Activated naive CD8-positive, alpha-beta T cell treated with anti-CD3 and anti-CD28 coated beads, Interleukin-2, amount 10 ng/mL, durations not matched to agents 7 days and 5 days (primary cell): ENCODE measurements around the gene NXN. TPM values are rescaled to one million over a fixed set of nuclear protein-coding genes. Genes with fewer than 3 reads are reported as not detected.
"Not testable (repeated sequence)": the region's sequence is repeated elsewhere in the genome, so short reads cannot be mapped to it uniquely, and the experiment has no call there.

Experiments used
- ATAC-seq: fragments of 150-1000 bp; cut with Tn5 transposase; one replicate; pipeline ENCODE4 v1.10.0; 2021; ENCODE audit warnings: low read depth, moderate library complexity
- POLR2A ChIA-PET: fragments of 350-600 bp; sonication (Branson Sonifier 250); formaldehyde crosslinking; loops from one replicate; lab custom pipeline; 2021; ENCODE audit warnings: antibody characterized with exemption; lab: Charles Lee
- DNase-seq: peaks from one replicate; pipeline ENCODE4 v3.0.0; 2021
- H3K27ac Mint-ChIP-seq: one replicate; pipeline ENCODE4 v1.8.0; 2022; ENCODE audit warnings: mild to moderate bottlenecking, mixed read lengths
- H3K27me3 Mint-ChIP-seq: one replicate; pipeline ENCODE4 v1.8.0; 2022; ENCODE audit warnings: mild to moderate bottlenecking, moderate library complexity, mixed read lengths
- H3K36me3 Mint-ChIP-seq: one replicate; pipeline ENCODE4 v1.8.0; 2021; ENCODE audit warnings: mild to moderate bottlenecking, mixed read lengths
- H3K4me1 Mint-ChIP-seq: one replicate; pipeline ENCODE4 v1.8.0; 2021; ENCODE audit warnings: mixed read lengths
- H3K4me3 Mint-ChIP-seq: one replicate; pipeline ENCODE4 v1.8.0; 2022; ENCODE audit warnings: mild to moderate bottlenecking, moderate library complexity, mixed read lengths
- H3K9me3 Mint-ChIP-seq: one replicate; pipeline ENCODE4 v1.8.0; 2021; ENCODE audit warnings: mixed read lengths
- total RNA-seq, 2 experiments: library from RNA; stranded (reverse); gene quantifications; one replicate each; pipeline ENCODE4 v1.2.3, GENCODE V29; 2021

NXN gene
- total RNA-seq, 2 experiments from 2014 or later, result 0.22 to 0.37 TPM

GRCh38 chr17:924711-925475 is 54.7 kb downstream of the NXN start:
- H3K27ac Mint-ChIP-seq, result no peak overlapping the region
- POLR2A ChIA-PET, result no interaction called here

DNA sequence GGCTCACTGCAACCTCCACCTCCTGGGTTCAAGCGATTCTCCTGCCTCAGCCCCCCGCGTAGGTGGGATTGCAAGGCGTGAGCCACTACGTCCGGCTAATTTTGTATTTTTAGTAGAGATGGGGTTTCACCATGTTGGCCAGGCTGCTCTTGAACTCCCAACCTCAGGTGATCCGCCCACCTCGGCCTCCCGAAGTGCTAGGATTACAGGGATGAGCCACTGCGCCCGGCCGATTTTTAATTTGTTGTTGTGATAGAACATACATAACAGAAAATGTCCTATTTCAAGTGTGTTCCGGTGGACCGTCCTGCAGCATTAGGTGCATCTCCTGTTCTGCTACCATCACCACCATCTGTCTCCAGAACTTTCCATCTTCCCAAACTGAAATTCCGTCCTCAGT is 55.3 kb downstream of the NXN start:
- DNase-seq, H3K27me3 Mint-ChIP-seq, H3K9me3 Mint-ChIP-seq, H3K4me1 Mint-ChIP-seq, H3K4me3 Mint-ChIP-seq, H3K36me3 Mint-ChIP-seq, ATAC-seq, POLR2A ChIA-PET, H3K27ac Mint-ChIP-seq: not testable (repeated sequence)

More at GRCh38 chr17:924711-925475, 54.7 kb downstream of the NXN start:
- Mint-ChIP-seq H3K27me3 (peaks cover 4% of the 10 kb centered on the region), H3K4me1 (no peaks in the 10 kb centered on the region), H3K36me3 (no peaks in the 10 kb centered on the region), H3K4me3 (no peak overlapping the region), H3K9me3 (no peaks in the 10 kb centered on the region)
- no peak for ATAC-seq
- DNase-seq, result no peak

DNA sequence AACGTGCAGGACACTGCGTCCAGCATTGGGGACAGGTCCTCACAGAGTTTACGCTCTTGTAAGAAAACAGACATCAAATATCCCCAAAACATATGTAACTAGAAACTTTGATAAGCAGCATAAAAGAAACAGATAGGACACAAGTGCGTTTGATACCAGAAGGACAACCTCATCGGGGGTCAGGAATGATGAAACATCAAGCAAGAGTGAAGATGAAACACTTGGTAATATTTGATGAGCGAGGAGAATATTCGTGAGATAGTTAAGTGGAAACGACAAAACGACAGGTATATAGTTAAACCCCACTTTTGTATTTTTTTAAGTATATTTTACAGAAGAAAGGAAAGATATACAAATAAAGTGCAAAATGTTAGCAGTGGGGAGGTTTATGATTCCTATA is 55.9 kb downstream of the NXN start:
- Mint-ChIP-seq H3K4me3 (no peak overlapping the region), H3K36me3 (no peaks in the 10 kb centered on the region), H3K27me3 (peaks cover 4% of the 10 kb centered on the region), H3K9me3 (no peaks in the 10 kb centered on the region), H3K27ac (no peak overlapping the region), H3K4me1 (no peaks in the 10 kb centered on the region)
- DNase-seq (no peak), ATAC-seq (no peak)
- POLR2A ChIA-PET, result no interaction called here

- DNase-seq (no peak), ATAC-seq (no peak)
- POLR2A ChIA-PET, result no interaction called here
- Mint-ChIP-seq H3K4me3 (no peak overlapping the region), H3K9me3 (no peaks in the 10 kb centered on the region), H3K4me1 (peaks cover 2% of the 10 kb centered on the region), H3K27me3 (peaks cover 6% of the 10 kb centered on the region), H3K27ac (no peak overlapping the region), H3K36me3 (no peaks in the 10 kb centered on the region)
These were observed 58.4 kb downstream of the NXN start for GRCh38 chr17:921161-921560.

GRCh38 chr17:920190-920589 is 59.4 kb downstream of the NXN start:
- Mint-ChIP-seq H3K27ac (no peak overlapping the region), H3K9me3 (no peaks in the 10 kb centered on the region), H3K4me1 (peaks cover 2% of the 10 kb centered on the region), H3K4me3 (no peak overlapping the region), H3K36me3 (no peaks in the 10 kb centered on the region), H3K27me3 (peaks cover 10% of the 10 kb centered on the region)
- POLR2A ChIA-PET, result no interaction called here
- no peak for ATAC-seq
- no peak for DNase-seq

GRCh38 chr17:917941-918740 is 61.4 kb downstream of the NXN start:
- POLR2A ChIA-PET, result no interaction called here
- peaks cover 2% of the 10 kb centered on the region for H3K4me1 Mint-ChIP-seq
- ATAC-seq (no peak), DNase-seq (no peak)
- no peaks in the 10 kb centered on the region for H3K36me3 Mint-ChIP-seq
- no peak overlapping the region for H3K27ac Mint-ChIP-seq
- peaks cover 15% of the 10 kb centered on the region for H3K27me3 Mint-ChIP-seq
- no peaks in the 10 kb centered on the region for H3K9me3 Mint-ChIP-seq
- H3K4me3 Mint-ChIP-seq, result no peak overlapping the region

DNA sequence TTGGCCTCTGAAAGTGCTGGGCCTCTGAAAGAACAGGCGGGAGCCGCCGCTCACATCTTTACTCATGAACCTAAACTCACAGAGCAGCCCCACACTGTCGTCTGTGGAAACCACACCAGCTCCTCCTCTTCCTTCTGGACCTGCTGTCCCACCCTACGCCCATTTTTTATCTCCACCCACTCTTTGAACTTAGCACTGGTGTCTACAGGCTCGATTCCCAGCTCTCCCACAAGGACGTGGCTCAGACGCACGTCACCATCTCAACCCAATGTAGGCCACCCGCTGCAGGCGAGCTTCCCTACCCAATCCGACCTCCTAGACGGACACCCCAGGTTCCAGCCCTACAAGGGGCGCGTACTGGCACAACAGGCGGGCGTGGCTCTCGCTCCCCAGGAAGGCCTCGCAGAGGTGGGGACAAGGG is 62.2 kb downstream of the NXN start:
- POLR2A ChIA-PET, result no interaction called here
- Mint-ChIP-seq H3K27me3 (peaks cover 18% of the 10 kb centered on the region), H3K4me1 (peaks cover 2% of the 10 kb centered on the region), H3K27ac (no peak overlapping the region), H3K36me3 (no peaks in the 10 kb centered on the region), H3K9me3 (no peaks in the 10 kb centered on the region), H3K4me3 (no peak overlapping the region)
- DNase-seq, result no peak
- ATAC-seq, result no peak

DNA sequence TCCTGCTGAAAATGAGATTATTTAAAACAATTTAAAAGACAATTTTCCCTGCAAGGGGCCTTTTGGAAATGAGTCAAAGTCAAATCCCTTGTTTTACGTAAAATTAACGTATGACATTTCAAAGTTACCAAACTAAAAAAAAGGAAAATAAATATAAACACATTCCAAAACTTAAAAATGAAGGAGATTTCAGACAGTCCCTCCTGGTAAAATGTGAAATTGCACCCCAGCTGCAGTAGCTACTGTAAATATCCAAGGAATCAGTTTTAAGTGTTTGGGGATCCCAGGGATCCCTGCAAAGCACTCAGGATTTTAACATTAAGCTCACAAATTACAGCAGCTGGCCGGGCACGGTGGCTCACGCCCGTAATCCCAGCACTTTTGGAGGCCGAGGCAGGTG is 63.3 kb downstream of the NXN start:
- peaks cover 23% of the 10 kb centered on the region for H3K27me3 Mint-ChIP-seq
- DNase-seq (no peak), ATAC-seq (no peak)
- no peaks in the 10 kb centered on the region for H3K36me3 Mint-ChIP-seq
- POLR2A ChIA-PET, result no interaction called here
- peaks cover 2% of the 10 kb centered on the region for H3K4me1 Mint-ChIP-seq
- H3K9me3 Mint-ChIP-seq, result no peaks in the 10 kb centered on the region
- no peak overlapping the region for H3K4me3 Mint-ChIP-seq
- no peak overlapping the region for H3K27ac Mint-ChIP-seq

- peaks cover 2% of the 10 kb centered on the region for H3K4me1 Mint-ChIP-seq
- ATAC-seq (no peak), DNase-seq (no peak)
- H3K27ac Mint-ChIP-seq, result no peak overlapping the region
- no peaks in the 10 kb centered on the region for H3K36me3 Mint-ChIP-seq
- peaks cover 28% of the 10 kb centered on the region for H3K27me3 Mint-ChIP-seq
- H3K4me3 Mint-ChIP-seq, result no peak overlapping the region
- POLR2A ChIA-PET, result no interaction called here
- H3K9me3 Mint-ChIP-seq, result no peaks in the 10 kb centered on the region
These were observed 63.9 kb downstream of the NXN start for GRCh38 chr17:915538-916201.

DNA sequence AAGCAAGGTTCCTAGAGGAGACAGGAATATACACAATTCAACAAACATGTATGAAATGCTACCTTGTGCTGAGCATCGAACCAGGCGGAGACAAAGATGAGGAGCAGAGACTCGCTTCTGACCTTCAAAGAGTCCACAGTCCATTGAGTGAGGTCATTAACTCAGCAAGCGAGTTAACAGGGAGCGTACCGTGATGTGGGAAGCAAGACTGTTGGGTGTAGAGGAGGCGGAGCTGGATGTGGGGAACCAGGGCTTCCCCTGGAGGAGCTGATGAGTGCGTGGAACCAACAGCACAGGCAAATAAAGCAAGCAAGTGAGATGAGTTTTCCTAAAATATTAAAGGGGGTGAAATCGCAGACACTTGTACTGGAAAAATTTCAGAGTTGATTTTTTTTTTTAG is 65.0 kb downstream of the NXN start:
- ATAC-seq (no peak), DNase-seq (no peak)
- peaks cover 37% of the 10 kb centered on the region for H3K27me3 Mint-ChIP-seq
- peaks cover 2% of the 10 kb centered on the region for H3K4me1 Mint-ChIP-seq
- POLR2A ChIA-PET, result no interaction called here
- no peaks in the 10 kb centered on the region for H3K36me3 Mint-ChIP-seq
- no peak overlapping the region for H3K27ac Mint-ChIP-seq
- no peak overlapping the region for H3K4me3 Mint-ChIP-seq
- no peaks in the 10 kb centered on the region for H3K9me3 Mint-ChIP-seq

DNA sequence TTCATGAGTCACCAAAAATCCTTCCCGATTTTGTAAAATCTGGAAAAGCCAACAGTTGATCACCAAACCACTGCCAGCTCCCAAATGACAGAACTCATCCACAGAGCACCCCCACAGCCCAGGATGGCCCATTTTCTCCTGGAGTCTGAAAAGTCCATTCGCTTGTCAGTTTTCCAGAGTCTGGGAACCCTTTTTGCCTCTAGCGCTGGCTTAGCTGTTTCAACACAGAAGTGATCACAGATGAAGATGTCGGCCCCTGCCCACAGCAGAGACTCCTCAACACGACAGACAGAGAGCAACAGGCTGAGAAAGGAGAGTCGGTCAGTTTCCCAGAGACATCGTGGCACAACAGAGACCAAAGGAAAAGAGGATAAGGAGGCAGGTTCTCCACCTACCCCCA is 66.4 kb downstream of the NXN start:
- H3K27me3 Mint-ChIP-seq, result peaks cover 39% of the 10 kb centered on the region
- no peaks in the 10 kb centered on the region for H3K36me3 Mint-ChIP-seq
- H3K9me3 Mint-ChIP-seq, result no peaks in the 10 kb centered on the region
- DNase-seq (no peak), ATAC-seq (no peak)
- H3K4me3 Mint-ChIP-seq, result no peak overlapping the region
- no peak overlapping the region for H3K27ac Mint-ChIP-seq
- peaks cover 2% of the 10 kb centered on the region for H3K4me1 Mint-ChIP-seq
- POLR2A ChIA-PET, result no interaction called here

GRCh38 chr17:909642-910323 is 69.8 kb downstream of the NXN start:
- H3K9me3 Mint-ChIP-seq, result no peaks in the 10 kb centered on the region
- H3K27me3 Mint-ChIP-seq, result peaks cover 50% of the 10 kb centered on the region
- DNase-seq (no peak), ATAC-seq (no peak)
- H3K4me3 Mint-ChIP-seq, result no peak overlapping the region
- H3K4me1 Mint-ChIP-seq, result peaks cover 6% of the 10 kb centered on the region
- H3K36me3 Mint-ChIP-seq, result no peaks in the 10 kb centered on the region
- POLR2A ChIA-PET, result no interaction called here
- no peak overlapping the region for H3K27ac Mint-ChIP-seq

- no peaks in the 10 kb centered on the region for H3K9me3 Mint-ChIP-seq
- no peaks in the 10 kb centered on the region for H3K36me3 Mint-ChIP-seq
- H3K27me3 Mint-ChIP-seq, result peaks cover 63% of the 10 kb centered on the region
- POLR2A ChIA-PET, result no interaction called here
- peaks cover 6% of the 10 kb centered on the region for H3K4me1 Mint-ChIP-seq
- H3K27ac Mint-ChIP-seq, result no peak overlapping the region
- DNase-seq (no peak), ATAC-seq (no peak)
- no peak overlapping the region for H3K4me3 Mint-ChIP-seq
These were observed 71.9 kb downstream of the NXN start for GRCh38 chr17:907725-908124.
